GM23338 (cell line): ENCODE data around the gene PCDHAC2. TPM values are rescaled to one million over a fixed set of nuclear protein-coding genes. Genes with fewer than 3 reads are reported as not detected.

Experiments used
- ATAC-seq: fragments of 200-7000 bp; cut with Tn5 transposase; 3 replicates; pipeline ENCODE4 v1.9.1; 2020
- DNase-seq: peaks from one replicate; pipeline ENCODE4 v3.0.0-alpha.2; 2015; ENCODE audit warnings: low spot score
- H2AFZ ChIP-seq: fragments of 200-600 bp; sonication (generic); 2 replicates; pipeline ENCODE4 v1.8.0; 2016; ENCODE audit warnings: antibody characterized with exemption, mild to moderate bottlenecking, moderate library complexity
- H3F3A ChIP-seq: fragments of 200-600 bp; sonication (generic); replicated peaks from 2 replicates; pipeline ENCODE4 v1.8.0; 2017; ENCODE audit warnings: antibody characterized with exemption, mixed run types, low read depth
- H3K27ac ChIP-seq: fragments of 200-600 bp; sonication (generic); 2 replicates; pipeline ENCODE4 v1.6.1; 2016; ENCODE audit warnings: low read depth
- H3K27me3 ChIP-seq: fragments of 200-600 bp; sonication (generic); 2 replicates; pipeline ENCODE4 v1.8.0; 2016; ENCODE audit warnings: mild to moderate bottlenecking, mixed run types, moderate library complexity; ENCODE audit not compliant: insufficient read depth
- H3K36me3 ChIP-seq: fragments of 200-600 bp; sonication (generic); 2 replicates; pipeline ENCODE4 v1.8.0; 2016; ENCODE audit warnings: mild to moderate bottlenecking; ENCODE audit not compliant: insufficient read depth
- H3K4me1 ChIP-seq: fragments of 200-600 bp; sonication (generic); 2 replicates; pipeline ENCODE4 v1.8.0; 2016; ENCODE audit warnings: mild to moderate bottlenecking, moderate library complexity; ENCODE audit not compliant: insufficient read depth
- H3K4me2 ChIP-seq: fragments of 200-600 bp; sonication (generic); 2 replicates; pipeline ENCODE4 v1.7.1; 2017; ENCODE audit warnings: mixed run types
- H3K4me3 ChIP-seq: fragments of 200-600 bp; sonication (generic); 2 replicates; pipeline ENCODE4 v1.6.1; 2016; ENCODE audit warnings: mixed run types
- H3K79me2 ChIP-seq: fragments of 200-600 bp; sonication (generic); replicated peaks from 2 replicates; pipeline ENCODE4 v1.8.0; 2017; ENCODE audit warnings: mild to moderate bottlenecking; ENCODE audit not compliant: insufficient read depth
- H3K9me2 ChIP-seq: fragments of 200-600 bp; sonication (generic); 2 replicates; pipeline ENCODE4 v1.8.0; 2017; ENCODE audit not compliant: insufficient read depth
- H4K20me1 ChIP-seq: fragments of 200-600 bp; sonication (generic); replicated peaks from 2 replicates; pipeline ENCODE4 v1.8.0; 2017; ENCODE audit warnings: mild to moderate bottlenecking; ENCODE audit not compliant: insufficient read depth
- H3K27ac Mint-ChIP-seq: 2 replicates; pipeline ENCODE4 v1.8.0; 2020; ENCODE audit warnings: inconsistent platforms, mild to moderate bottlenecking, moderate library complexity, mixed read lengths
- H3K27me3 Mint-ChIP-seq: 3 replicates; pipeline ENCODE4 v1.8.0; 2022; ENCODE audit warnings: low read depth, mild to moderate bottlenecking, moderate library complexity, mixed read lengths, inconsistent platforms; ENCODE audit not compliant: insufficient read depth, poor library complexity
- H3K36me3 Mint-ChIP-seq: 3 replicates; pipeline ENCODE4 v1.8.0; 2021; ENCODE audit warnings: low read depth, mild to moderate bottlenecking, inconsistent platforms, moderate library complexity, mixed read lengths
- H3K4me1 Mint-ChIP-seq: 3 replicates; pipeline ENCODE4 v1.8.0; 2020; ENCODE audit warnings: mild to moderate bottlenecking, inconsistent platforms, mixed read lengths
- H3K4me3 Mint-ChIP-seq: 3 replicates; pipeline ENCODE4 v1.8.0; 2021; ENCODE audit warnings: moderate library complexity, mild to moderate bottlenecking, inconsistent platforms, mixed read lengths
- H3K9me3 Mint-ChIP-seq: 3 replicates; pipeline ENCODE4 v1.8.0; 2020; ENCODE audit warnings: moderate library complexity, mild to moderate bottlenecking, inconsistent platforms, mixed read lengths
- CREB1 ChIP-seq: fragments of 250-450 bp; sonication (Bioruptor Pico); IDR thresholded peaks from 2 replicates; pipeline ENCODE4 v1.5.0; 2020; ENCODE audit warnings: low read depth, mild to moderate bottlenecking, moderate library complexity
- ETS1 ChIP-seq: IDR thresholded peaks from 2 replicates; pipeline ENCODE4 v1.6.1; 2016; ENCODE audit warnings: antibody characterized with exemption
- EZH2 ChIP-seq: fragments of 200-600 bp; sonication (generic); IDR thresholded peaks from one replicate; pipeline ENCODE4 v1.8.0; 2017; ENCODE audit warnings: antibody characterized with exemption, mild to moderate bottlenecking, low read depth; ENCODE audit not compliant: unreplicated experiment
- EZH2phosphoT487 ChIP-seq: fragments of 200-600 bp; sonication (generic); IDR thresholded peaks from one replicate; pipeline ENCODE4 v1.8.1; 2018; ENCODE audit warnings: antibody characterized with exemption; ENCODE audit not compliant: unreplicated experiment
- JUNB ChIP-seq: IDR thresholded peaks from one replicate; pipeline ENCODE4 v1.6.1; 2016; ENCODE audit warnings: antibody characterized with exemption; ENCODE audit not compliant: unreplicated experiment
- NANOG ChIP-seq: IDR thresholded peaks from 2 replicates; pipeline ENCODE4 v1.6.1; 2016; ENCODE audit warnings: antibody characterized with exemption, borderline replicate concordance
- POLR2AphosphoS5 ChIP-seq: IDR thresholded peaks from 2 replicates; pipeline ENCODE4 v1.6.1; 2016; ENCODE audit warnings: antibody characterized with exemption, low read depth
- STAT1 ChIP-seq: IDR thresholded peaks from one replicate; pipeline ENCODE4 v1.6.1; 2016; ENCODE audit warnings: antibody characterized with exemption; ENCODE audit not compliant: unreplicated experiment
- ZNF114 ChIP-seq: fragments of 250-450 bp; sonication (Bioruptor Pico); IDR thresholded peaks from 2 replicates; pipeline ENCODE4 v1.5.0; 2020; ENCODE audit warnings: mild to moderate bottlenecking, moderate library complexity
- ZNF331 ChIP-seq: fragments of 250-450 bp; sonication (Bioruptor Pico); IDR thresholded peaks from 2 replicates; pipeline ENCODE4 v1.5.0; 2020; ENCODE audit warnings: low read depth, mild to moderate bottlenecking, moderate library complexity
- polyA plus RNA-seq: library from polyadenylated mRNA; unstranded; fragments of >200 nt; fragmentation: Nextera tagmentation; extraction: Ambion mirVana; gene quantifications from 2 replicates; pipeline ENCODE4 v1.2.1, GENCODE V29; 2016
- total RNA-seq: library from RNA; depleted of rRNA; stranded (reverse); fragments of >200 nt; shearing (Covaris generic); gene quantifications from 2 replicates; pipeline ENCODE4 v1.2.3, GENCODE V29; 2014
- TF ChIP-seq, protein P1 (sequence below), 2 experiments: fragments of 200-600 bp in 1 of 2; sonication (generic) in 1 of 2; conservative IDR thresholded peaks; 2 replicates each; pipeline versions ENCODE4 v1.5.1 to v1.6.1; 2016 to 2017; ENCODE audit warnings: antibody characterized with exemption in 2 of 2, low read depth in 2 of 2, mild to moderate bottlenecking in 2 of 2, moderate library complexity in 1 of 2
- TF ChIP-seq, protein P2 (sequence below): fragments of 250-450 bp; sonication (Bioruptor Pico); IDR thresholded peaks from 2 replicates; pipeline ENCODE4 v1.5.0; 2020; ENCODE audit warnings: mild to moderate bottlenecking, moderate library complexity
- TF ChIP-seq, protein P3 (sequence below): IDR thresholded peaks from one replicate; pipeline ENCODE4 v1.6.1; 2018; ENCODE audit warnings: antibody characterized with exemption; ENCODE audit not compliant: unreplicated experiment

PCDHAC2 gene
- total and polyA plus RNA-seq, 2 experiments from 2014 or later: 1.8 to 11.8 TPM

GRCh38 chr5:140977003-140977402 lies 10.7 kb downstream of the PCDHAC2 start:
- no peaks in the 10 kb centered on the region; the same call in 1 of the 2 replicates for H4K20me1 ChIP-seq
- Mint-ChIP-seq H3K9me3 (no peaks in the 10 kb centered on the region), H3K4me1 (peaks cover 30% of the 10 kb centered on the region), H3K27me3 (no peaks in the 10 kb centered on the region), H3K27ac (no peak overlapping the region), H3K4me3 (no peak overlapping the region), H3K36me3 (no peaks in the 10 kb centered on the region)
- no peak for ATAC-seq
- no peak overlapping the region for H3K27ac ChIP-seq
- peaks cover 16% of the 10 kb centered on the region for H3K4me1 ChIP-seq
- no peak for DNase-seq
- H3K36me3 ChIP-seq: no peaks in the 10 kb centered on the region
- H3K4me2 ChIP-seq: no peak overlapping the region
- H3F3A ChIP-seq: no peaks in the 10 kb centered on the region
- H3K79me2 ChIP-seq: 0 out of 2 replicates have a peak, but pooled peaks cover 5% of the 10 kb centered on the region
- no peaks in the 10 kb centered on the region for H3K27me3 ChIP-seq
- H2AFZ ChIP-seq: no peak overlapping the region
- TF ChIP-seq, protein P1, sequence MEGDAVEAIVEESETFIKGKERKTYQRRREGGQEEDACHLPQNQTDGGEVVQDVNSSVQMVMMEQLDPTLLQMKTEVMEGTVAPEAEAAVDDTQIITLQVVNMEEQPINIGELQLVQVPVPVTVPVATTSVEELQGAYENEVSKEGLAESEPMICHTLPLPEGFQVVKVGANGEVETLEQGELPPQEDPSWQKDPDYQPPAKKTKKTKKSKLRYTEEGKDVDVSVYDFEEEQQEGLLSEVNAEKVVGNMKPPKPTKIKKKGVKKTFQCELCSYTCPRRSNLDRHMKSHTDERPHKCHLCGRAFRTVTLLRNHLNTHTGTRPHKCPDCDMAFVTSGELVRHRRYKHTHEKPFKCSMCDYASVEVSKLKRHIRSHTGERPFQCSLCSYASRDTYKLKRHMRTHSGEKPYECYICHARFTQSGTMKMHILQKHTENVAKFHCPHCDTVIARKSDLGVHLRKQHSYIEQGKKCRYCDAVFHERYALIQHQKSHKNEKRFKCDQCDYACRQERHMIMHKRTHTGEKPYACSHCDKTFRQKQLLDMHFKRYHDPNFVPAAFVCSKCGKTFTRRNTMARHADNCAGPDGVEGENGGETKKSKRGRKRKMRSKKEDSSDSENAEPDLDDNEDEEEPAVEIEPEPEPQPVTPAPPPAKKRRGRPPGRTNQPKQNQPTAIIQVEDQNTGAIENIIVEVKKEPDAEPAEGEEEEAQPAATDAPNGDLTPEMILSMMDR (conservative IDR thresholded peaks at IDR 0.05; ENCODE audit: low read depth in 2 of 2): no peak
- TF ChIP-seq JUNB (no peak), EZH2 (no peak), NANOG (no peak), ZNF114 (CRISPR knock-in tag) (no peak), ETS1 (no peak), ZNF331 (CRISPR knock-in tag) (no peak), POLR2AphosphoS5 (no peak), EZH2phosphoT487 (no peak), STAT1 (no peak), CREB1 (CRISPR knock-in tag) (no peak)
- TF ChIP-seq, protein P2, sequence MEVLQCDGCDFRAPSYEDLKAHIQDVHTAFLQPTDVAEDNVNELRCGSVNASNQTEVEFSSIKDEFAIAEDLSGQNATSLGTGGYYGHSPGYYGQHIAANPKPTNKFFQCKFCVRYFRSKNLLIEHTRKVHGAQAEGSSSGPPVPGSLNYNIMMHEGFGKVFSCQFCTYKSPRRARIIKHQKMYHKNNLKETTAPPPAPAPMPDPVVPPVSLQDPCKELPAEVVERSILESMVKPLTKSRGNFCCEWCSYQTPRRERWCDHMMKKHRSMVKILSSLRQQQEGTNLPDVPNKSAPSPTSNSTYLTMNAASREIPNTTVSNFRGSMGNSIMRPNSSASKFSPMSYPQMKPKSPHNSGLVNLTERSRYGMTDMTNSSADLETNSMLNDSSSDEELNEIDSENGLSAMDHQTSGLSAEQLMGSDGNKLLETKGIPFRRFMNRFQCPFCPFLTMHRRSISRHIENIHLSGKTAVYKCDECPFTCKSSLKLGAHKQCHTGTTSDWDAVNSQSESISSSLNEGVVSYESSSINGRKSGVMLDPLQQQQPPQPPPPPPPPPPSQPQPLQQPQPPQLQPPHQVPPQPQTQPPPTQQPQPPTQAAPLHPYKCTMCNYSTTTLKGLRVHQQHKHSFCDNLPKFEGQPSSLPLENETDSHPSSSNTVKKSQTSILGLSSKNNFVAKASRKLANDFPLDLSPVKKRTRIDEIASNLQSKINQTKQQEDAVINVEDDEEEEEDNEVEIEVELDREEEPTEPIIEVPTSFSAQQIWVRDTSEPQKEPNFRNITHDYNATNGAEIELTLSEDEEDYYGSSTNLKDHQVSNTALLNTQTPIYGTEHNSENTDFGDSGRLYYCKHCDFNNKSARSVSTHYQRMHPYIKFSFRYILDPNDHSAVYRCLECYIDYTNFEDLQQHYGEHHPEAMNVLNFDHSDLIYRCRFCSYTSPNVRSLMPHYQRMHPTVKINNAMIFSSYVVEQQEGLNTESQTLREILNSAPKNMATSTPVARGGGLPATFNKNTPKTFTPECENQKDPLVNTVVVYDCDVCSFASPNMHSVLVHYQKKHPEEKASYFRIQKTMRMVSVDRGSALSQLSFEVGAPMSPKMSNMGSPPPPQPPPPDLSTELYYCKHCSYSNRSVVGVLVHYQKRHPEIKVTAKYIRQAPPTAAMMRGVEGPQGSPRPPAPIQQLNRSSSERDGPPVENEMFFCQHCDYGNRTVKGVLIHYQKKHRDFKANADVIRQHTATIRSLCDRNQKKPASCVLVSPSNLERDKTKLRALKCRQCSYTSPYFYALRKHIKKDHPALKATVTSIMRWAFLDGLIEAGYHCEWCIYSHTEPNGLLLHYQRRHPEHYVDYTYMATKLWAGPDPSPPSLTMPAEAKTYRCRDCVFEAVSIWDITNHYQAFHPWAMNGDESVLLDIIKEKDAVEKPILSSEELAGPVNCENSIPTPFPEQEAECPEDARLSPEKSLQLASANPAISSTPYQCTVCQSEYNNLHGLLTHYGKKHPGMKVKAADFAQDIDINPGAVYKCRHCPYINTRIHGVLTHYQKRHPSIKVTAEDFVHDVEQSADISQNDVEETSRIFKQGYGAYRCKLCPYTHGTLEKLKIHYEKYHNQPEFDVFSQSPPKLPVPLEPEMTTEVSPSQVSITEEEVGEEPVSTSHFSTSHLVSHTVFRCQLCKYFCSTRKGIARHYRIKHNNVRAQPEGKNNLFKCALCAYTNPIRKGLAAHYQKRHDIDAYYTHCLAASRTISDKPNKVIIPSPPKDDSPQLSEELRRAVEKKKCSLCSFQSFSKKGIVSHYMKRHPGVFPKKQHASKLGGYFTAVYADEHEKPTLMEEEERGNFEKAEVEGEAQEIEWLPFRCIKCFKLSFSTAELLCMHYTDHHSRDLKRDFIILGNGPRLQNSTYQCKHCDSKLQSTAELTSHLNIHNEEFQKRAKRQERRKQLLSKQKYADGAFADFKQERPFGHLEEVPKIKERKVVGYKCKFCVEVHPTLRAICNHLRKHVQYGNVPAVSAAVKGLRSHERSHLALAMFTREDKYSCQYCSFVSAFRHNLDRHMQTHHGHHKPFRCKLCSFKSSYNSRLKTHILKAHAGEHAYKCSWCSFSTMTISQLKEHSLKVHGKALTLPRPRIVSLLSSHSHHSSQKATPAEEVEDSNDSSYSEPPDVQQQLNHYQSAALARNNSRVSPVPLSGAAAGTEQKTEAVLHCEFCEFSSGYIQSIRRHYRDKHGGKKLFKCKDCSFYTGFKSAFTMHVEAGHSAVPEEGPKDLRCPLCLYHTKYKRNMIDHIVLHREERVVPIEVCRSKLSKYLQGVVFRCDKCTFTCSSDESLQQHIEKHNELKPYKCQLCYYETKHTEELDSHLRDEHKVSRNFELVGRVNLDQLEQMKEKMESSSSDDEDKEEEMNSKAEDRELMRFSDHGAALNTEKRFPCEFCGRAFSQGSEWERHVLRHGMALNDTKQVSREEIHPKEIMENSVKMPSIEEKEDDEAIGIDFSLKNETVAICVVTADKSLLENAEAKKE (CRISPR knock-in tag): no peak
- TF ChIP-seq, protein P3, sequence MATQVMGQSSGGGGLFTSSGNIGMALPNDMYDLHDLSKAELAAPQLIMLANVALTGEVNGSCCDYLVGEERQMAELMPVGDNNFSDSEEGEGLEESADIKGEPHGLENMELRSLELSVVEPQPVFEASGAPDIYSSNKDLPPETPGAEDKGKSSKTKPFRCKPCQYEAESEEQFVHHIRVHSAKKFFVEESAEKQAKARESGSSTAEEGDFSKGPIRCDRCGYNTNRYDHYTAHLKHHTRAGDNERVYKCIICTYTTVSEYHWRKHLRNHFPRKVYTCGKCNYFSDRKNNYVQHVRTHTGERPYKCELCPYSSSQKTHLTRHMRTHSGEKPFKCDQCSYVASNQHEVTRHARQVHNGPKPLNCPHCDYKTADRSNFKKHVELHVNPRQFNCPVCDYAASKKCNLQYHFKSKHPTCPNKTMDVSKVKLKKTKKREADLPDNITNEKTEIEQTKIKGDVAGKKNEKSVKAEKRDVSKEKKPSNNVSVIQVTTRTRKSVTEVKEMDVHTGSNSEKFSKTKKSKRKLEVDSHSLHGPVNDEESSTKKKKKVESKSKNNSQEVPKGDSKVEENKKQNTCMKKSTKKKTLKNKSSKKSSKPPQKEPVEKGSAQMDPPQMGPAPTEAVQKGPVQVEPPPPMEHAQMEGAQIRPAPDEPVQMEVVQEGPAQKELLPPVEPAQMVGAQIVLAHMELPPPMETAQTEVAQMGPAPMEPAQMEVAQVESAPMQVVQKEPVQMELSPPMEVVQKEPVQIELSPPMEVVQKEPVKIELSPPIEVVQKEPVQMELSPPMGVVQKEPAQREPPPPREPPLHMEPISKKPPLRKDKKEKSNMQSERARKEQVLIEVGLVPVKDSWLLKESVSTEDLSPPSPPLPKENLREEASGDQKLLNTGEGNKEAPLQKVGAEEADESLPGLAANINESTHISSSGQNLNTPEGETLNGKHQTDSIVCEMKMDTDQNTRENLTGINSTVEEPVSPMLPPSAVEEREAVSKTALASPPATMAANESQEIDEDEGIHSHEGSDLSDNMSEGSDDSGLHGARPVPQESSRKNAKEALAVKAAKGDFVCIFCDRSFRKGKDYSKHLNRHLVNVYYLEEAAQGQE: no peak
- H3K4me3 ChIP-seq: no peak overlapping the region
- no peaks in the 10 kb centered on the region for H3K9me2 ChIP-seq
